NCI-H1694 treated with DMSO at 0.1 percent for 48 hours (cell line): ENCODE measurements around the gene CRYM.
A peak's percentile ranks its signal among the peaks of the same experiment; 100 is the strongest.

Source experiments
- DNase-seq: peaks from one replicate; lab custom pipeline; 2025; lab: John Stamatoyannopoulos, UW

The CRYM gene

GRCh38 chr16:21244518-21245215 lies 33.4 kb downstream of the CRYM start:
- DNase-seq: no peak

GRCh38 chr16:21242756-21243155 lies 35.3 kb downstream of the CRYM start:
- no peak for DNase-seq

- no peak for DNase-seq
These were observed 38.4 kb downstream of the CRYM start for GRCh38 chr16:21239646-21240045.

DNA sequence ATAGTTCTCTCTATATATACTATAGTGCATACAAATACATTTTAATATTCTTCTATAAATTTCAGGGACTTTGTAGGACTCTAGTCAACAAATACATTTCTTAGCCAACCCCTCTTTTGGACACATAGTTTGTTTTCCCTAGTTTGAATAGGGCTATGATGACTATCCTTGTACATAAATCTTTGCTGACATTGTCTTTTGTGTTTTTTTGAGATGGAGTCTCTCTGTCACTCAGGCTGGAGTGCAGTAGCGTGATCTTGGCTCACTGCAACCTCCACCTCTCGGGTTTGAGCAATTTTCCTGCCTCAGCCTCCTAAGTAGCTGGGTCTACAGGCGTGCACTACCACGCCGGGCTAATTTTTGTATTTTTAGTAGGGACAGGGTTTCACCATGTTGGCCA lies 41.3 kb downstream of the CRYM start:
- no peak for DNase-seq

GRCh38 chr16:21235199-21235585 lies 42.9 kb downstream of the CRYM start:
- DNase-seq: no peak

DNA sequence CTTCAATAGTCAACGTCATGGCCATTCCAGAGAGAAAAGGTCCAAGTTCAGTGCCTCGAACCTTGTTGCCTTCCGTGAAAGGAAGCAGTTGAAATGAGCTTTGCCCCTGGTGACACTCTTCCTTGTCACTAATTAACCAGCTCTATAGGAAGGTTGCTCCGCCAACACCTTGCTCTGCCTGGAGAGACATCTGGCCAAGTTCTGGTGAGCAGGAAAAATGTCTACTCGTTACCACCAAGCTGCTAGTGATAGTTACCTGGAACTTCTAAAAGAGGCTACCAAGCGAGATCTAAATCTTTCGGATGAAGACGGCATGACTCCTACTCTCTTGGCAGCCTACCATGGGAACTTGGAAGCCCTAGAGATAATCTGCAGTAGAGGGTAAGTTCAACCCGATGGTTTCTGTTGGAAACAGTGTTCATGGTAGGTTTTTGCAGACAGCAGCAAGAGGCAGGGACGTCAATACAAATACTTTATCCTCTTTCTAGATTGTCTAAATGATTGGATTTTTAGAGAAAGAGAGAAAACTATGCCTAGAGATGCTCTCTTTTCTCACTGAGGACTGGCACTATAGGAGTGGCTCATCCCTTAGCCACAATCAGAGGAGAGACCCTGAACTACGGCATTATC lies 44.5 kb downstream of the CRYM start, which contains the start of gene ANKS4B:
ANKS4B (plus strand) TSS at position 179 of the 630 bp plus-strand sequence; CDS start at position 218, 39 bp downstream.
- DNase-seq: no peak

- DNase-seq: no peak
These were observed 45.0 kb downstream of the CRYM start for GRCh38 chr16:21233045-21233520.

- DNase-seq: no peak
These were observed 49.7 kb downstream of the CRYM start for GRCh38 chr16:21228361-21228872.

- no peak for DNase-seq
These were observed 50.2 kb downstream of the CRYM start for GRCh38 chr16:21227866-21228265.

GRCh38 chr16:21226749-21227148 lies 51.3 kb downstream of the CRYM start:
- DNase-seq: peak; percentile 13

GRCh38 chr16:21224800-21225199 lies 53.3 kb downstream of the CRYM start:
- DNase-seq: no peak

DNA sequence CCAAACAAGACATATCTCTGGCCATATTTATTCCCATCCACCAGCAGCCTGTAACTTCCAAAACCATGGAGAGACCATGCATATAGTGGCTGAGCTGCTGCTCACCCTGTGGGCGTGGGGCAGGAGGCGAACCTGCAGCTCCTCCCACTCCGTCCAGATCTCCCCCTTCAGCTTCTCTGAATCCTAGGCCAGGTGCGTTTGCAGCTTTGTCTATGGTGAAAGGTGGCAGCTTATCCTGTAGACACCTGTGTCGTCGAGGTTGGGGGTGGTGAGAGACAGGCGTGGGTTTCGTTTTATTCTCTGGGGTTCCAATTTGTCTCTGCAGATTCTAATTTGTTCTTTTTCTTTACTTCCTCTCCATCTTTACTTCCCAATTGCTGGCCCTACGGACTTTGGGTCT lies 54.3 kb downstream of the CRYM start:
- no peak for DNase-seq

GRCh38 chr16:21222495-21223337 lies 55.4 kb downstream of the CRYM start:
- DNase-seq: no peak

GRCh38 chr16:21219551-21219950 lies 58.5 kb downstream of the CRYM start:
- no peak for DNase-seq

- no peak for DNase-seq
These were observed 59.9 kb downstream of the CRYM start for GRCh38 chr16:21218153-21218552.

DNA sequence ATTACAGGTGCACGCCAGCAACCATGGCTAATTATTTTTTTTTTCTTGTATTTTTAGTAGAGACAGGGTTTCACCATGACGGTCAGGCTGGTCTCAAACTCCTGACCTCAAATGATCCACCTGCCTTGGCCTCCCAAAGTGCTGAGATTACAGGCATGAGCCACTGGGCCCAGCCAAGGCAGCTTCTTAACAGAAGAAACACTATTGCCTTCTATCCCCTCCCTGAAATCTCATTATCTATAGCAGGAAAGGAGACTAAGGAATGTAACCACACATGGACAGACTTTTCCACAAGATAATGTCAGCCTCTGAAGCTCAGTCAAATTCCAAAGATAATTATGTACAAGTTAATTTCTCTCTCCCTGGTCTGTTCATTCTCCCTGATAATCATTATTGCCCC lies 61.0 kb downstream of the CRYM start:
- DNase-seq: no peak

DNA sequence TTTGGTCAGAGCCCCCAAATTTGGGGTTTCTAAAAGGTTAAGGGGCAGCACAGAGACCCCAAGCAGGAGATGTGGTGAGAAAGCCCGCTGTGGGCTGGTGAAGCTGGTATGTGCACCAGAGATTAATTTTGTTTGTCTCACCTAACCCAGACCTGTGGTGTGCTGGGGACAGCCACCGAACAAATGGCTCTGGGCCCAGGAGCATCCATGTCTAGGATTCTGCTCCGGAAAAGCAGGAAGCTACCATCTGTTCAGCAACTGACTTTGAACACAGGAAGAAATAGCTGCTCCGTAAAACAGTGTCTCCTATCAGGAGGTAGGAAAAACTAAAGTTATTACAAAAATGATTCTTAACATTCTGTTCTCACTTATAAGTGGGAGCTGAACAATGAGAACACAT lies 64.0 kb downstream of the CRYM start:
- DNase-seq: no peak

GRCh38 chr16:21211486-21211885 lies 66.6 kb downstream of the CRYM start, which contains the start of gene ZP2:
Gene ZP2, minus strand, starts transcription at chr16:21211574. Its CDS starts 27 bp downstream, at chr16:21211547.
- DNase-seq: no peak
